Effector memory CD8-positive, alpha-beta T cell (primary cell): ENCODE measurements around the gene PAPPA.

Experiments
- ATAC-seq: fragments of 150-1000 bp; cut with Tn5 transposase; replicated peaks from 2 replicates; pipeline ENCODE4 v1.10.0; 2021; ENCODE audit warnings: mild to moderate bottlenecking, moderate library complexity
- DNase-seq, 3 experiments: peaks; one replicate each; pipeline ENCODE4 v3.0.0; 2021
- H3K27ac Mint-ChIP-seq, 2 donors: one replicate each; pipeline ENCODE4 v1.8.0; 2022; ENCODE audit warnings: mild to moderate bottlenecking in 2 of 2, mixed read lengths in 2 of 2, moderate library complexity in 2 of 2
- H3K27me3 Mint-ChIP-seq, 2 donors: one replicate each; pipeline ENCODE4 v1.8.0; 2022; ENCODE audit warnings: mixed read lengths in 2 of 2
- H3K36me3 Mint-ChIP-seq: one replicate; pipeline ENCODE4 v1.8.0; 2022; ENCODE audit warnings: mild to moderate bottlenecking, moderate library complexity, mixed read lengths; ENCODE audit not compliant: insufficient read depth
- H3K4me1 Mint-ChIP-seq, 2 donors: one replicate each; pipeline ENCODE4 v1.8.0; 2022; ENCODE audit warnings: low read depth in 2 of 2, mixed read lengths in 2 of 2
- H3K4me3 Mint-ChIP-seq, 2 donors: one replicate each; pipeline ENCODE4 v1.8.0; 2022; ENCODE audit warnings: mild to moderate bottlenecking in 2 of 2, mixed read lengths in 2 of 2, moderate library complexity in 2 of 2
- H3K9me3 Mint-ChIP-seq, 2 donors: one replicate each; pipeline ENCODE4 v1.8.0; 2022; ENCODE audit warnings: mixed read lengths in 2 of 2

The PAPPA gene

GRCh38 chr9:116317503-116317902 lies 163.9 kb downstream of the PAPPA start:
- Mint-ChIP-seq H3K4me1 (no peaks in the 10 kb centered on the region), H3K36me3 (no peaks in the 10 kb centered on the region), H3K27me3 (no peaks in the 10 kb centered on the region), H3K27ac (no peak overlapping the region), H3K4me3 (no peak overlapping the region), H3K9me3 (peaks cover 1 to 6% of the 10 kb centered on the region in 2 donors)
- ATAC-seq (no peak), DNase-seq (no peak)

- H3K27me3 Mint-ChIP-seq = no peaks in the 10 kb centered on the region
- no peak overlapping the region for H3K4me3 Mint-ChIP-seq
- H3K9me3 Mint-ChIP-seq = peaks cover 0 to 6% of the 10 kb centered on the region in 2 donors
- DNase-seq (no peak), ATAC-seq (no peak)
- H3K36me3 Mint-ChIP-seq = no peaks in the 10 kb centered on the region
- H3K27ac Mint-ChIP-seq = no peak overlapping the region
- H3K4me1 Mint-ChIP-seq = no peaks in the 10 kb centered on the region
Observed at GRCh38 chr9:116318468-116319374, 165.1 kb downstream of the PAPPA start.

GRCh38 chr9:116319480-116319879 lies 165.9 kb downstream of the PAPPA start:
- no peaks in the 10 kb centered on the region for H3K36me3 Mint-ChIP-seq
- DNase-seq = no peak
- H3K9me3 Mint-ChIP-seq = peaks cover under 1 to 9% of the 10 kb centered on the region in 2 donors
- H3K4me3 Mint-ChIP-seq = no peak overlapping the region
- no peak for ATAC-seq
- H3K4me1 Mint-ChIP-seq = no peaks in the 10 kb centered on the region
- no peak overlapping the region for H3K27ac Mint-ChIP-seq
- H3K27me3 Mint-ChIP-seq = peaks cover 0 to 5% of the 10 kb centered on the region in 2 donors

GRCh38 chr9:116320290-116320689 lies 166.7 kb downstream of the PAPPA start:
- no peak for DNase-seq
- peaks cover 3 to 7% of the 10 kb centered on the region in 2 donors for H3K9me3 Mint-ChIP-seq
- no peak overlapping the region for H3K4me3 Mint-ChIP-seq
- no peaks in the 10 kb centered on the region for H3K4me1 Mint-ChIP-seq
- ATAC-seq = no peak
- no peak overlapping the region for H3K27ac Mint-ChIP-seq
- H3K36me3 Mint-ChIP-seq = no peaks in the 10 kb centered on the region
- peaks cover 0 to 11% of the 10 kb centered on the region in 2 donors for H3K27me3 Mint-ChIP-seq

- Mint-ChIP-seq H3K36me3 (no peaks in the 10 kb centered on the region), H3K27ac (no peak overlapping the region), H3K27me3 (peaks cover 0 to 20% of the 10 kb centered on the region in 2 donors), H3K4me3 (no peak overlapping the region), H3K4me1 (no peaks in the 10 kb centered on the region), H3K9me3 (peaks cover 7% of the 10 kb centered on the region in 2 donors)
- DNase-seq (no peak), ATAC-seq (no peak)
Observed at GRCh38 chr9:116322521-116322920, 168.9 kb downstream of the PAPPA start.

GRCh38 chr9:116323012-116323411 lies 169.4 kb downstream of the PAPPA start:
- Mint-ChIP-seq H3K9me3 (peaks cover 7% of the 10 kb centered on the region in 2 donors), H3K27me3 (peaks cover 0 to 20% of the 10 kb centered on the region in 2 donors), H3K27ac (no peak overlapping the region), H3K4me1 (no peaks in the 10 kb centered on the region), H3K36me3 (no peaks in the 10 kb centered on the region), H3K4me3 (no peak overlapping the region)
- no peak for DNase-seq
- no peak for ATAC-seq

GRCh38 chr9:116323571-116323970 lies 170.0 kb downstream of the PAPPA start:
- no peak for ATAC-seq
- H3K4me1 Mint-ChIP-seq = no peaks in the 10 kb centered on the region
- DNase-seq = no peak
- H3K27me3 Mint-ChIP-seq = peaks cover 0 to 20% of the 10 kb centered on the region in 2 donors
- no peaks in the 10 kb centered on the region for H3K36me3 Mint-ChIP-seq
- H3K27ac Mint-ChIP-seq = no peak overlapping the region
- no peak overlapping the region for H3K4me3 Mint-ChIP-seq
- peaks cover 7% of the 10 kb centered on the region in 2 donors for H3K9me3 Mint-ChIP-seq

GRCh38 chr9:116325924-116326323 lies 172.3 kb downstream of the PAPPA start:
- no peak for ATAC-seq
- peaks cover 7 to 8% of the 10 kb centered on the region in 2 donors for H3K9me3 Mint-ChIP-seq
- peaks cover 0 to 20% of the 10 kb centered on the region in 2 donors for H3K27me3 Mint-ChIP-seq

GRCh38 chr9:116327701-116328405 lies 174.3 kb downstream of the PAPPA start:
- Mint-ChIP-seq H3K4me3 (no peak overlapping the region), H3K4me1 (no peaks in the 10 kb centered on the region), H3K27me3 (peaks cover 6 to 30% of the 10 kb centered on the region in 2 donors), H3K9me3 (peaks cover 8 to 14% of the 10 kb centered on the region in 2 donors), H3K27ac (no peak overlapping the region), H3K36me3 (no peaks in the 10 kb centered on the region)
- DNase-seq (no peak), ATAC-seq (no peak)

More at GRCh38 chr9:116325924-116326323, 172.3 kb downstream of the PAPPA start:
- Mint-ChIP-seq H3K4me1 (no peaks in the 10 kb centered on the region), H3K27ac (no peak overlapping the region), H3K4me3 (no peak overlapping the region), H3K36me3 (no peaks in the 10 kb centered on the region)
- DNase-seq = no peak

GRCh38 chr9:116329470-116329869 lies 175.9 kb downstream of the PAPPA start:
- no peaks in the 10 kb centered on the region for H3K36me3 Mint-ChIP-seq
- no peaks in the 10 kb centered on the region for H3K4me1 Mint-ChIP-seq
- ATAC-seq = no peak
- DNase-seq = no peak
- H3K27ac Mint-ChIP-seq = no peak overlapping the region
- H3K27me3 Mint-ChIP-seq = peaks cover 6 to 29% of the 10 kb centered on the region in 2 donors
- H3K4me3 Mint-ChIP-seq = no peak overlapping the region
- peaks cover 8 to 10% of the 10 kb centered on the region in 2 donors for H3K9me3 Mint-ChIP-seq

- DNase-seq = no peak
Observed at GRCh38 chr9:116331241-116331640, 177.7 kb downstream of the PAPPA start.

GRCh38 chr9:116332090-116332489 lies 178.5 kb downstream of the PAPPA start:
- H3K4me3 Mint-ChIP-seq = no peak overlapping the region
- H3K9me3 Mint-ChIP-seq = peaks cover 4 to 7% of the 10 kb centered on the region in 2 donors
- H3K27me3 Mint-ChIP-seq = peaks cover 6 to 18% of the 10 kb centered on the region in 2 donors
- no peaks in the 10 kb centered on the region for H3K36me3 Mint-ChIP-seq
- no peaks in the 10 kb centered on the region for H3K4me1 Mint-ChIP-seq
- no peak overlapping the region for H3K27ac Mint-ChIP-seq
- no peak for ATAC-seq
- DNase-seq = no peak

More at GRCh38 chr9:116331241-116331640, 177.7 kb downstream of the PAPPA start:
- ATAC-seq = no peak
- Mint-ChIP-seq H3K4me1 (no peaks in the 10 kb centered on the region), H3K4me3 (no peak overlapping the region), H3K36me3 (no peaks in the 10 kb centered on the region), H3K9me3 (peaks cover 5 to 7% of the 10 kb centered on the region in 2 donors), H3K27ac (no peak overlapping the region), H3K27me3 (peaks cover 6 to 23% of the 10 kb centered on the region in 2 donors)

- Mint-ChIP-seq H3K9me3 (peaks cover 1 to 7% of the 10 kb centered on the region in 2 donors), H3K4me3 (no peak overlapping the region), H3K36me3 (no peaks in the 10 kb centered on the region), H3K4me1 (no peaks in the 10 kb centered on the region), H3K27ac (no peak overlapping the region), H3K27me3 (peaks cover 6 to 25% of the 10 kb centered on the region in 2 donors)
- no peak for ATAC-seq
- DNase-seq = no peak
Observed at GRCh38 chr9:116333254-116333653, 179.7 kb downstream of the PAPPA start.
